Measurements from ENCODE around the gene ZNF280C. TPM values are rescaled to one million over a fixed set of nuclear protein-coding genes. Genes with fewer than 3 reads are reported as not detected.

Gene ZNF280C
- total RNA-seq, 1 donor from 2014 or later = 0.72 TPM

Other genes starting within 250 kb of the ZNF280C start
- 15.2 TPM for gene ELF4, start 158.4 kb downstream of the ZNF280C start, total RNA-seq (ENCODE audit: insufficient read depth, low replicate concordance)
- gene AIFM1, start 103.1 kb downstream of the ZNF280C start, total RNA-seq (ENCODE audit: insufficient read depth, low replicate concordance) = 7.9 TPM
- gene RAB33A, start 96.9 kb downstream of the ZNF280C start, total RNA-seq (ENCODE audit: insufficient read depth, low replicate concordance) = 18.8 TPM
- 1.2 TPM for gene SLC25A14, start 71.0 kb upstream of the ZNF280C start, total RNA-seq (ENCODE audit: insufficient read depth, low replicate concordance)
- gene GPR119, start 116.8 kb upstream of the ZNF280C start, total RNA-seq (ENCODE audit: insufficient read depth, low replicate concordance) = not detected
- 9.6 TPM for gene RBMX2, start 133.1 kb upstream of the ZNF280C start, total RNA-seq (ENCODE audit: insufficient read depth, low replicate concordance)